Liver (tissue), 9 donors: ENCODE data around the gene FRAS1. TPM values are rescaled to one million over a fixed set of nuclear protein-coding genes. Genes with fewer than 3 reads are reported as not detected.
"Not testable (repeated sequence)": the region's sequence is repeated elsewhere in the genome, so short reads cannot be mapped to it uniquely, and the experiment has no call there.

Experiments
- DNase-seq: peaks from one replicate; pipeline ENCODE4 v3.0.0-alpha.2; 2017; ENCODE audit warnings: low spot score
- H3K27ac ChIP-seq, 2 donors: one replicate each; pipeline ENCODE4 v1.7.0; 2013; ENCODE audit warnings: inconsistent platforms in 2 of 2, low read length in 2 of 2, control low read depth in 1 of 2, low read depth in 1 of 2, mild to moderate bottlenecking in 1 of 2
- H3K27me3 ChIP-seq, 4 donors: one replicate each; pipeline versions ENCODE4 v1.6.1 to v1.7.0; 2013; ENCODE audit warnings: low read length in 3 of 4, inconsistent platforms in 1 of 4, mild to moderate bottlenecking in 1 of 4, moderate library complexity in 1 of 4; ENCODE audit not compliant: control insufficient read depth in 4 of 4, insufficient read depth in 4 of 4
- H3K36me3 ChIP-seq, 4 donors: one replicate each; pipeline versions ENCODE4 v1.6.1 to v1.7.0; 2013; ENCODE audit warnings: low read length in 3 of 4, mild to moderate bottlenecking in 3 of 4, low read depth in 1 of 4, moderate library complexity in 1 of 4; ENCODE audit not compliant: control insufficient read depth in 4 of 4, insufficient read depth in 3 of 4
- H3K4me1 ChIP-seq, 4 donors: one replicate each; pipeline versions ENCODE4 v1.6.1 to v1.7.0; 2013; ENCODE audit warnings: low read length in 3 of 4, mild to moderate bottlenecking in 3 of 4, moderate library complexity in 1 of 4; ENCODE audit not compliant: control insufficient read depth in 4 of 4, insufficient read depth in 4 of 4
- H3K4me3 ChIP-seq, 3 donors: one replicate each; pipeline versions ENCODE4 v1.6.1 to v1.7.0; 2013; ENCODE audit warnings: low read length in 3 of 3, control low read depth in 1 of 3, low read depth in 1 of 3, mild to moderate bottlenecking in 1 of 3
- H3K9ac ChIP-seq, 2 donors: one replicate each; pipeline ENCODE4 v1.7.0; 2013; ENCODE audit warnings: low read length in 2 of 2, mild to moderate bottlenecking in 2 of 2, moderate library complexity in 2 of 2, control low read depth in 1 of 2, low read depth in 1 of 2
- H3K9me3 ChIP-seq, 4 donors: one replicate each; pipeline versions ENCODE4 v1.6.1 to v1.7.0; 2013; ENCODE audit warnings: low read length in 3 of 4; ENCODE audit not compliant: control insufficient read depth in 4 of 4
- ATF3 ChIP-seq: IDR thresholded peaks from 2 replicates; pipeline ENCODE4 v1.6.1; 2016; ENCODE audit warnings: antibody characterized with exemption
- CTCF ChIP-seq: fragments of 150-350 bp; IDR thresholded peaks from 2 replicates; pipeline ENCODE4 v1.5.1; 2017; ENCODE audit warnings: improper control_type of control experiment, low read depth, low read length; ENCODE audit not compliant: missing input control
- EGR1 ChIP-seq, 2 donors: IDR thresholded peaks; 2 replicates each; pipeline ENCODE4 v1.6.1; 2016 to 2018; ENCODE audit warnings: antibody characterized with exemption in 2 of 2, low read depth in 2 of 2
- FOXA1 ChIP-seq: IDR thresholded peaks from 2 replicates; pipeline ENCODE4 v1.6.1; 2016; ENCODE audit warnings: antibody characterized with exemption
- FOXA2 ChIP-seq: IDR thresholded peaks from 2 replicates; pipeline ENCODE4 v1.6.1; 2016; ENCODE audit warnings: antibody characterized with exemption
- GABPA ChIP-seq, 2 donors: IDR thresholded peaks in 1 of 2; conservative IDR thresholded peaks in 1 of 2; 2 replicates each; pipeline ENCODE4 v1.6.1; 2016; ENCODE audit warnings: antibody characterized with exemption in 2 of 2, mild to moderate bottlenecking in 1 of 2, moderate library complexity in 1 of 2
- HNF4A ChIP-seq, 2 donors: conservative IDR thresholded peaks; 2 replicates each; pipeline ENCODE4 v1.6.1; 2016; ENCODE audit warnings: antibody characterized with exemption in 2 of 2, mild to moderate bottlenecking in 2 of 2
- HNF4G ChIP-seq: IDR thresholded peaks from 2 replicates; pipeline ENCODE4 v1.6.1; 2016; ENCODE audit warnings: antibody characterized with exemption
- MAX ChIP-seq: IDR thresholded peaks from 2 replicates; pipeline ENCODE4 v1.6.1; 2016; ENCODE audit warnings: antibody characterized with exemption
- NR2F2 ChIP-seq: IDR thresholded peaks from 2 replicates; pipeline ENCODE4 v1.6.1; 2016; ENCODE audit warnings: antibody characterized with exemption
- RAD21 ChIP-seq, 2 donors: IDR thresholded peaks; 2 replicates each; pipeline ENCODE4 v1.6.1; 2016; ENCODE audit warnings: antibody characterized with exemption in 2 of 2, mild to moderate bottlenecking in 2 of 2
- RXRA ChIP-seq, 2 donors: IDR thresholded peaks; 2 replicates each; pipeline ENCODE4 v1.6.1; 2017 to 2018; ENCODE audit warnings: antibody characterized with exemption in 2 of 2, mild to moderate bottlenecking in 1 of 2
- SP1 ChIP-seq: IDR thresholded peaks from 2 replicates; pipeline ENCODE4 v1.6.1; 2018; ENCODE audit warnings: antibody characterized with exemption, mild to moderate bottlenecking
- TAF1 ChIP-seq: conservative IDR thresholded peaks from 2 replicates; pipeline ENCODE4 v1.6.1; 2016; ENCODE audit warnings: antibody characterized with exemption, mild to moderate bottlenecking
- ZBTB33 ChIP-seq: IDR thresholded peaks from 2 replicates; pipeline ENCODE4 v1.6.1; 2016; ENCODE audit warnings: antibody characterized with exemption
- WGBS: extraction: QIAGEN DNeasy Blood & Tissue Kit; methylation state at CpG from one replicate; pipeline ENCODE4 v1.1.7; 2013; 5-methylcytosine and 5-hydroxymethylcytosine counted together
- polyA plus RNA-seq, 2 donors: library from polyadenylated mRNA; stranded (reverse) in 1 of 2; unstranded in 1 of 2; fragments of 200-250 nt in 1 of 2; fragments of >200 nt in 1 of 2; fragmentation: Nextera tagmentation in 1 of 2; extraction: Ambion mirVana in 1 of 2; gene quantifications; one replicate each; pipeline versions ENCODE4 v1.2.1 to v1.2.3, GENCODE V29; 2013 to 2015
- total RNA-seq, 2 donors: library from RNA; depleted of rRNA; stranded (reverse); fragments of >200 nt; gene quantifications; one replicate each; pipeline ENCODE4 v1.2.3, GENCODE V29; 2014
- donor health status: healthy.
- donor health status: healthy.
- donor health status: healthy.
- donor health status: healthy.
- donor health status: healthy.

Gene FRAS1
- total and polyA plus RNA-seq, 4 donors: 0.08 to 6.0 (median 1.1) TPM

- TF ChIP-seq ATF3 (no peak), HNF4G (no peak), SP1 (no peak), ZBTB33 (no peak), GABPA (IDR thresholded peaks at IDR 0.05 in 1 of 2, conservative IDR thresholded peaks at IDR 0.05 in 1 of 2) (no peak), HNF4A (conservative IDR thresholded peaks at IDR 0.05) (no peak), EGR1 (IDR thresholded peaks at IDR 0.05; ENCODE audit: low read depth in 2 of 2) (no peak), FOXA2 (no peak), TAF1 (no peak), MAX (no peak)
- WGBS: 94% methylated on average over 3 of the region's 3 CpGs
- no peaks in the 10 kb centered on the region for H3K9me3 ChIP-seq
- no peak overlapping the region for H3K27ac ChIP-seq
- no peak overlapping the region for H3K4me3 ChIP-seq
- no peaks in the 10 kb centered on the region for H3K27me3 ChIP-seq
- no peak overlapping the region for H3K9ac ChIP-seq
- DNase-seq: no peak
- H3K4me1 ChIP-seq: no peaks in the 10 kb centered on the region
- H3K36me3 ChIP-seq: no peaks in the 10 kb centered on the region
Measured at GRCh38 chr4:78460368-78460767, 403.2 kb downstream of the FRAS1 start.

GRCh38 chr4:78464265-78464664, 407.1 kb downstream of the FRAS1 start:
- no peaks in the 10 kb centered on the region for H3K36me3 ChIP-seq
- H3K27ac ChIP-seq: no peak overlapping the region
- no peak for DNase-seq
- no peaks in the 10 kb centered on the region for H3K9me3 ChIP-seq
- no peaks in the 10 kb centered on the region for H3K27me3 ChIP-seq
- no peak overlapping the region for H3K9ac ChIP-seq
- no peaks in the 10 kb centered on the region for H3K4me1 ChIP-seq
- no peak overlapping the region for H3K4me3 ChIP-seq
- no peak for TF ChIP-seq CTCF
- TF ChIP-seq HNF4G: no peak
- TF ChIP-seq TAF1: no peak
- no peak for TF ChIP-seq RXRA (IDR thresholded peaks at IDR 0.05)
- TF ChIP-seq ATF3: no peak
- TF ChIP-seq RAD21 (IDR thresholded peaks at IDR 0.05): no peak
- TF ChIP-seq FOXA1: no peak
- TF ChIP-seq ZBTB33: no peak
- TF ChIP-seq HNF4A (conservative IDR thresholded peaks at IDR 0.05): no peak
- TF ChIP-seq NR2F2: no peak
- WGBS: 75% methylated on average over 7 of the region's 7 CpGs

- H3K27me3 ChIP-seq, H3K36me3 ChIP-seq, H3K9me3 ChIP-seq, H3K4me3 ChIP-seq, H3K9ac ChIP-seq, H3K4me1 ChIP-seq, H3K27ac ChIP-seq, DNase-seq: not testable (repeated sequence)
- WGBS: 73% methylated on average over 1 of the region's 1 CpG
Measured at GRCh38 chr4:78467223-78467622, 410.1 kb downstream of the FRAS1 start.
